ENCODE data around the gene ZFAND4. TPM values are rescaled to one million over a fixed set of nuclear protein-coding genes. Genes with fewer than 3 reads are reported as not detected.

The ZFAND4 gene
- total and polyA plus RNA-seq, 8 donors, result 11.9 to 15.8 (median 13.9) TPM

DNA sequence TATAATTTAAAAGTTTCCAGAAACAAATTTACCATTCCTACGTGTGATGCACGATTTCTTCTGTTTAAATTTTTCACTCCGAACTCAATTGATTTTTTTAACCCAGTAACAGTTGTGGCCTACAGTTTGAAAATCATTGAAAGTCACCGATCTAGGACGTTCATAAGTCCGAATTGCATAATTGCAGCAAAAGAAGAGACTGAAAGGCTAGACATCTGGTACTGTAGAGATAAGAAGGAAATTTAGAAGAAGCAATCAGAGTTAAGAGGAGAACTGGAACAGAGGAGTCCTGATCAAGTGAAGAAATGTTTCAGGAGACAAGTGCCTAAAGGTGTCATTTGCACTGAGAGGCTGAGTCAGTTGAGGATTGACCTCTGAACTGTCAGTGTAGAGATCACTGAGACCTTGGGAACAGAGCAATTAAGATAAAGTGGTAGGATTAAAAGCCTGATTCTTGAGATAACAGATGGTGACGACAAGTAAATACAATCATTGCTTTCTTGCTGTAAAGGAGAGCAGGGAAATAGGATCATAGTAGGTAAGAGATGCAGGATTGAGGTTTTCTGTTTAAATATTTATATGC lies 73.5 kb downstream of the ZFAND4 start:
- Histone ChIP-seq H3K9me3 (no peaks in the 10 kb centered on the region), H3K36me3 (no peaks in the 10 kb centered on the region), H3K27ac (no peak overlapping the region), H3K27me3 (peaks cover 0 to 31% of the 10 kb centered on the region in 2 donors), H3K4me1 (peaks cover 2 to 7% of the 10 kb centered on the region in 2 donors), H3K4me3 (no peak overlapping the region)
- no peak for ATAC-seq
- TF ChIP-seq, protein P1, sequence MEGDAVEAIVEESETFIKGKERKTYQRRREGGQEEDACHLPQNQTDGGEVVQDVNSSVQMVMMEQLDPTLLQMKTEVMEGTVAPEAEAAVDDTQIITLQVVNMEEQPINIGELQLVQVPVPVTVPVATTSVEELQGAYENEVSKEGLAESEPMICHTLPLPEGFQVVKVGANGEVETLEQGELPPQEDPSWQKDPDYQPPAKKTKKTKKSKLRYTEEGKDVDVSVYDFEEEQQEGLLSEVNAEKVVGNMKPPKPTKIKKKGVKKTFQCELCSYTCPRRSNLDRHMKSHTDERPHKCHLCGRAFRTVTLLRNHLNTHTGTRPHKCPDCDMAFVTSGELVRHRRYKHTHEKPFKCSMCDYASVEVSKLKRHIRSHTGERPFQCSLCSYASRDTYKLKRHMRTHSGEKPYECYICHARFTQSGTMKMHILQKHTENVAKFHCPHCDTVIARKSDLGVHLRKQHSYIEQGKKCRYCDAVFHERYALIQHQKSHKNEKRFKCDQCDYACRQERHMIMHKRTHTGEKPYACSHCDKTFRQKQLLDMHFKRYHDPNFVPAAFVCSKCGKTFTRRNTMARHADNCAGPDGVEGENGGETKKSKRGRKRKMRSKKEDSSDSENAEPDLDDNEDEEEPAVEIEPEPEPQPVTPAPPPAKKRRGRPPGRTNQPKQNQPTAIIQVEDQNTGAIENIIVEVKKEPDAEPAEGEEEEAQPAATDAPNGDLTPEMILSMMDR (IDR thresholded peaks at IDR 0.05), result no peak
- intact Hi-C loops (cut with DNase I), result no loop called here
- no peak for DNase-seq

- H3K4me3 ChIP-seq, result no peak overlapping the region
- TF ChIP-seq, protein P1 (IDR thresholded peaks at IDR 0.05), result no peak
- H3K9me3 ChIP-seq, result no peaks in the 10 kb centered on the region
- no peak for DNase-seq
- peaks cover 9 to 27% of the 10 kb centered on the region in 2 donors for H3K4me1 ChIP-seq
- H3K27me3 ChIP-seq, result peaks cover 0 to 23% of the 10 kb centered on the region in 2 donors
- H3K27ac ChIP-seq, result no peak overlapping the region
- H3K36me3 ChIP-seq, result no peaks in the 10 kb centered on the region
- intact Hi-C loops (cut with DNase I), result no loop called here
- ATAC-seq, result no peak
These were observed 76.0 kb downstream of the ZFAND4 start for GRCh38 chr10:45596526-45596925.

DNA sequence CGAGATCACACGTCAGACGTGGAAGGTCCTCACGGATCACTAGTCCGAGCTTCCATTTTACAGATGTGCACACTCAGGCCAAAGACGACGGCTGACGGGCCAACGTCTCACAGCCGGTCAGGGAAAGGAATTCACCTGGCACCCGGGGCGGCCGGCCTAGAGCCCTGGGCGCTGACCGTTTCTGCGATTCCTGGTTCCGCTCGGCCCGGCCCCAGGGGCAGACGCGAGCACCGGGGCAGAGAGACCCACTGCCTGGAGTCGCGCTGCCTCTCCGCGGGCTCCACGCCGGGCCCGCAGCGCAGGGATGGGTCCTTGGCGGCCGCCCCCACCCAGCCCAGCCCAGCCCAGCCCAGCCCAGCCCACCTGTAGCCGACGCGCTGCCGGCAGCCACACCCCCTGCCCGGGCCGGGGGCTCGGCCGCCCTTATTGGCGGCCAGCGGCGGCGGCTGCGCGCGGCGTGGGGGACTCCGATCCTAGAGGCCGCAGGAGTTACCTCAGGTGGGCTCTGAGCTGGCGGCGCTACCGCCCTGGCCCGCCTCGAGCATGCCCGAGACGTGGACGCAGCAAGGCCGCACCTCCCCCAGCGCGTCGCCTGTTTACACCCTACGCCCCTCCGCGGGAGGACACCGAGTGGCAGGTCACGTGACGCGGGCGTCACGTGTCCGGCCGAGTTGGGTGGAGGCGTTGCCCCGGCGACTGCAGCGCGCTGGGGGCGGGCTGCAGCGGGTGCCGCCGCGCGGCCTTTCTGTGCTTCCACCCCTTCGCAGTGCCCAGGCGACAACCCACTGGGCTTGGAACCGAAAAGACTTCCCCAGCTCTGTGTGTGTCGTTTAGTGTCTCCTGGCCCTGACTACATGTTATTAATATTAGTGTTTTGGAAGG lies 78.1 kb downstream of the ZFAND4 start:
- peak overlapping the region; percentile 88 to 91 for H3K4me3 ChIP-seq
- H3K4me1 ChIP-seq, result peaks cover 6 to 20% of the 10 kb centered on the region in 2 donors
- H3K27me3 ChIP-seq, result peaks cover 0 to 3% of the 10 kb centered on the region in 2 donors
- TF ChIP-seq, protein P1 (IDR thresholded peaks at IDR 0.05), result no peak
- H3K9me3 ChIP-seq, result no peaks in the 10 kb centered on the region
- H3K36me3 ChIP-seq, result peaks cover 0 to 3% of the 10 kb centered on the region in 2 donors
- intact Hi-C loops (cut with DNase I), result no loop called here
- ATAC-seq (peak; percentile 97), DNase-seq (peak; percentile 92 to 97 (median 96))
- peak overlapping the region; percentile 54 to 75 for H3K27ac ChIP-seq

DNA sequence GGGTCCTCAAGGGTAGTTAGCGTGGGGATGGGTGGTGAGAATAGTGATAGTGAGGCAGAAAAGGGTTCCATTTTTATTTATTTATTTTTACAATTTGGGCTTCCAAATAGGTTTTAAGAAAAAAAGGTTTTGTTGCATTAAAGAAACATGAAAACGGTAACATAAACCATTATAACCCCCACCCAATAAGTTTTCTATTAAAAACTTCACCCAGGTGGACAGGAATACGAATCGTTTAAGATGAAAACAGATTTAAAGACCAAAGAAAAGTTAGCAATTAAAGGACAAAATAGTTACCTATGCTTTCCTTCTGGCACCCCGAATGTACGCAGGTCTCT lies 78.7 kb downstream of the ZFAND4 start:
- DNase-seq (no peak), ATAC-seq (no peak)
- no peaks in the 10 kb centered on the region for H3K9me3 ChIP-seq
- H3K4me3 ChIP-seq, result peak overlapping the region; percentile 88 to 91
- intact Hi-C loops (cut with DNase I), result no loop called here
- peak overlapping the region in 1 of 2 donors; percentile 54 for H3K27ac ChIP-seq
- TF ChIP-seq, protein P1 (IDR thresholded peaks at IDR 0.05), result no peak
- peaks cover 0 to 3% of the 10 kb centered on the region in 2 donors for H3K36me3 ChIP-seq
- peaks cover 6 to 20% of the 10 kb centered on the region in 2 donors for H3K4me1 ChIP-seq
- no peaks in the 10 kb centered on the region for H3K27me3 ChIP-seq

- TF ChIP-seq, protein P1 (IDR thresholded peaks at IDR 0.05), result no peak
- ATAC-seq, result no peak
- H3K36me3 ChIP-seq, result peaks cover 0 to 3% of the 10 kb centered on the region in 2 donors
- H3K27ac ChIP-seq, result no peak overlapping the region
- peak overlapping the region in 1 of 2 donors; percentile 91 for H3K4me3 ChIP-seq
- DNase-seq, result no peak
- intact Hi-C loops (cut with DNase I), result no loop called here
- peaks cover 6 to 20% of the 10 kb centered on the region in 2 donors for H3K4me1 ChIP-seq
- no peaks in the 10 kb centered on the region for H3K9me3 ChIP-seq
- no peaks in the 10 kb centered on the region for H3K27me3 ChIP-seq
These were observed 79.6 kb downstream of the ZFAND4 start for GRCh38 chr10:45592926-45593325.
